ENCODE data around the gene PHETA2.

Gene PHETA2

GRCh38 chr22:42076764-42077485 is 2.9 kb downstream of the PHETA2 start:
- TF ChIP-seq CTCF (conservative IDR thresholded peaks at IDR 0.05; ENCODE audit: low read length): no peak
- no peak for DNase-seq (ENCODE audit: low read depth)
- H3K4me3 ChIP-seq (ENCODE audit: low read length): no peak overlapping the region

GRCh38 chr22:42077486-42078125 is 3.6 kb downstream of the PHETA2 start:
- TF ChIP-seq CTCF (conservative IDR thresholded peaks at IDR 0.05; ENCODE audit: low read length): no peak
- H3K4me3 ChIP-seq (ENCODE audit: low read length): no peak overlapping the region
- DNase-seq (ENCODE audit: low read depth): no peak

GRCh38 chr22:42078469-42079318 is 4.6 kb downstream of the PHETA2 start:
- no peak for TF ChIP-seq CTCF (conservative IDR thresholded peaks at IDR 0.05; ENCODE audit: low read length)
- peak; percentile 17 for DNase-seq (ENCODE audit: low read depth)
- peak overlapping the region; percentile 54 for H3K4me3 ChIP-seq (ENCODE audit: low read length)

GRCh38 chr22:42079319-42080251 is 5.5 kb downstream of the PHETA2 start, which contains the start of gene SMDT1:
Gene SMDT1, plus strand, starts transcription at chr22:42079700. Its CDS starts 69 bp downstream, at chr22:42079769.
- peak within 1 kb of the TSS; percentile 89 for H3K4me3 ChIP-seq (ENCODE audit: low read length)
- peak; percentile 98 for DNase-seq (ENCODE audit: low read depth)
- TF ChIP-seq CTCF (conservative IDR thresholded peaks at IDR 0.05; ENCODE audit: low read length): no peak

- peak; percentile 32 for DNase-seq (ENCODE audit: low read depth)
- peak overlapping the region; percentile 89 for H3K4me3 ChIP-seq (ENCODE audit: low read length)
- TF ChIP-seq CTCF (conservative IDR thresholded peaks at IDR 0.05; ENCODE audit: low read length): no peak
These were observed 6.2 kb downstream of the PHETA2 start for GRCh38 chr22:42080287-42080686.

GRCh38 chr22:42083119-42083518 is 9.1 kb downstream of the PHETA2 start:
- DNase-seq (ENCODE audit: low read depth): no peak
- no peak for TF ChIP-seq CTCF (conservative IDR thresholded peaks at IDR 0.05; ENCODE audit: low read length)
- H3K4me3 ChIP-seq (ENCODE audit: low read length): no peak overlapping the region
